ENCODE results near the gene SORCS1. TPM values are rescaled to one million over a fixed set of nuclear protein-coding genes. Genes with fewer than 3 reads are reported as not detected.

The SORCS1 gene
- total RNA-seq, 2 experiments from 2014 or later, result not detected

- Mint-ChIP-seq H3K9me3 (ENCODE audit: insufficient read depth) (peaks cover 6% of the 10 kb centered on the region), H3K4me3 (no peak overlapping the region), H3K4me1 (ENCODE audit: low read depth) (no peaks in the 10 kb centered on the region), H3K27me3 (ENCODE audit: low read depth) (no peaks in the 10 kb centered on the region), H3K36me3 (ENCODE audit: low read depth) (no peaks in the 10 kb centered on the region), H3K27ac (no peak overlapping the region)
- POLR2A ChIA-PET, result no interaction called here
- CTCF ChIA-PET, result no interaction called here
- ATAC-seq (no peak), DNase-seq (no peak)
Measured at GRCh38 chr10:106789623-106790022, 374.9 kb downstream of the SORCS1 start.

- H3K27ac Mint-ChIP-seq, result no peak overlapping the region
- CTCF ChIA-PET, result no interaction called here
- H3K4me1 Mint-ChIP-seq (ENCODE audit: low read depth), result no peaks in the 10 kb centered on the region
- no peaks in the 10 kb centered on the region for H3K36me3 Mint-ChIP-seq (ENCODE audit: low read depth)
- no peaks in the 10 kb centered on the region for H3K27me3 Mint-ChIP-seq (ENCODE audit: low read depth)
- peaks cover 6% of the 10 kb centered on the region for H3K9me3 Mint-ChIP-seq (ENCODE audit: insufficient read depth)
- H3K4me3 Mint-ChIP-seq, result no peak overlapping the region
- DNase-seq, result no peak
- POLR2A ChIA-PET, result no interaction called here
- ATAC-seq, result no peak
Measured at GRCh38 chr10:106788982-106789381, 375.5 kb downstream of the SORCS1 start.

GRCh38 chr10:106785528-106785927 is 379.0 kb downstream of the SORCS1 start:
- H3K4me1 Mint-ChIP-seq (ENCODE audit: low read depth), result no peaks in the 10 kb centered on the region
- H3K27ac Mint-ChIP-seq, result no peak overlapping the region
- DNase-seq, result no peak
- H3K4me3 Mint-ChIP-seq, result no peak overlapping the region
- no peaks in the 10 kb centered on the region for H3K36me3 Mint-ChIP-seq (ENCODE audit: low read depth)
- ChIA-PET CTCF (no interaction called here), POLR2A (no interaction called here)
- ATAC-seq, result no peak
- H3K27me3 Mint-ChIP-seq (ENCODE audit: low read depth), result no peaks in the 10 kb centered on the region
- H3K9me3 Mint-ChIP-seq (ENCODE audit: insufficient read depth), result peaks cover 6% of the 10 kb centered on the region

- no peak overlapping the region for H3K27ac Mint-ChIP-seq
- H3K9me3 Mint-ChIP-seq (ENCODE audit: insufficient read depth), result no peaks in the 10 kb centered on the region
- H3K36me3 Mint-ChIP-seq (ENCODE audit: low read depth), result no peaks in the 10 kb centered on the region
- POLR2A ChIA-PET, result no interaction called here
- H3K4me1 Mint-ChIP-seq (ENCODE audit: low read depth), result no peaks in the 10 kb centered on the region
- H3K4me3 Mint-ChIP-seq, result no peak overlapping the region
- CTCF ChIA-PET, result no interaction called here
- DNase-seq (no peak), ATAC-seq (no peak)
- no peaks in the 10 kb centered on the region for H3K27me3 Mint-ChIP-seq (ENCODE audit: low read depth)
Measured at GRCh38 chr10:106780632-106781031, 383.9 kb downstream of the SORCS1 start.

- Mint-ChIP-seq H3K27me3 (ENCODE audit: low read depth) (no peaks in the 10 kb centered on the region), H3K36me3 (ENCODE audit: low read depth) (no peaks in the 10 kb centered on the region), H3K4me3 (no peak overlapping the region), H3K9me3 (ENCODE audit: insufficient read depth) (no peaks in the 10 kb centered on the region), H3K4me1 (ENCODE audit: low read depth) (no peaks in the 10 kb centered on the region), H3K27ac (no peak overlapping the region)
- no peak for ATAC-seq
- DNase-seq, result no peak
- ChIA-PET POLR2A (no interaction called here), CTCF (no interaction called here)
Measured at GRCh38 chr10:106777841-106778240, 386.7 kb downstream of the SORCS1 start.

- no peaks in the 10 kb centered on the region for H3K9me3 Mint-ChIP-seq (ENCODE audit: insufficient read depth)
- H3K27ac Mint-ChIP-seq, result no peak overlapping the region
- ChIA-PET CTCF (no interaction called here), POLR2A (no interaction called here)
- ATAC-seq (no peak), DNase-seq (no peak)
- H3K4me3 Mint-ChIP-seq, result no peak overlapping the region
- H3K27me3 Mint-ChIP-seq (ENCODE audit: low read depth), result no peaks in the 10 kb centered on the region
- H3K4me1 Mint-ChIP-seq (ENCODE audit: low read depth), result no peaks in the 10 kb centered on the region
- no peaks in the 10 kb centered on the region for H3K36me3 Mint-ChIP-seq (ENCODE audit: low read depth)
Measured at GRCh38 chr10:106775127-106775526, 389.4 kb downstream of the SORCS1 start.

- CTCF ChIA-PET, result no interaction called here
Measured at GRCh38 chr10:106772957-106773356, 391.5 kb downstream of the SORCS1 start.

GRCh38 chr10:106771154-106771553 is 393.4 kb downstream of the SORCS1 start:
- H3K27ac Mint-ChIP-seq, result no peak overlapping the region
- H3K27me3 Mint-ChIP-seq (ENCODE audit: low read depth), result no peaks in the 10 kb centered on the region
- H3K4me3 Mint-ChIP-seq, result no peak overlapping the region
- no peaks in the 10 kb centered on the region for H3K9me3 Mint-ChIP-seq (ENCODE audit: insufficient read depth)
- no peaks in the 10 kb centered on the region for H3K36me3 Mint-ChIP-seq (ENCODE audit: low read depth)
- ATAC-seq (no peak), DNase-seq (no peak)
- no peaks in the 10 kb centered on the region for H3K4me1 Mint-ChIP-seq (ENCODE audit: low read depth)
- ChIA-PET CTCF (no interaction called here), POLR2A (no interaction called here)

More at GRCh38 chr10:106772957-106773356, 391.5 kb downstream of the SORCS1 start:
- Mint-ChIP-seq H3K27me3 (ENCODE audit: low read depth) (no peaks in the 10 kb centered on the region), H3K27ac (no peak overlapping the region), H3K9me3 (ENCODE audit: insufficient read depth) (no peaks in the 10 kb centered on the region), H3K4me3 (no peak overlapping the region), H3K36me3 (ENCODE audit: low read depth) (no peaks in the 10 kb centered on the region), H3K4me1 (ENCODE audit: low read depth) (no peaks in the 10 kb centered on the region)
- POLR2A ChIA-PET, result no interaction called here
- ATAC-seq (no peak), DNase-seq (no peak)

- ChIA-PET CTCF (no interaction called here), POLR2A (no interaction called here)
- Mint-ChIP-seq H3K9me3 (ENCODE audit: insufficient read depth) (no peaks in the 10 kb centered on the region), H3K4me1 (ENCODE audit: low read depth) (no peaks in the 10 kb centered on the region), H3K4me3 (no peak overlapping the region), H3K27me3 (ENCODE audit: low read depth) (no peaks in the 10 kb centered on the region), H3K27ac (no peak overlapping the region), H3K36me3 (ENCODE audit: low read depth) (no peaks in the 10 kb centered on the region)
- DNase-seq (no peak), ATAC-seq (no peak)
Measured at GRCh38 chr10:106768204-106768603, 396.3 kb downstream of the SORCS1 start.

GRCh38 chr10:106765928-106766327 is 398.6 kb downstream of the SORCS1 start:
- H3K27me3 Mint-ChIP-seq (ENCODE audit: low read depth), result no peaks in the 10 kb centered on the region
- H3K27ac Mint-ChIP-seq, result no peak overlapping the region
- ChIA-PET POLR2A (no interaction called here), CTCF (no interaction called here)
- ATAC-seq (no peak), DNase-seq (no peak)
- H3K4me3 Mint-ChIP-seq, result no peak overlapping the region
- no peaks in the 10 kb centered on the region for H3K4me1 Mint-ChIP-seq (ENCODE audit: low read depth)
- no peaks in the 10 kb centered on the region for H3K9me3 Mint-ChIP-seq (ENCODE audit: insufficient read depth)
- no peaks in the 10 kb centered on the region for H3K36me3 Mint-ChIP-seq (ENCODE audit: low read depth)

- Mint-ChIP-seq H3K27me3 (ENCODE audit: low read depth) (no peaks in the 10 kb centered on the region), H3K4me3 (no peak overlapping the region), H3K27ac (no peak overlapping the region), H3K4me1 (ENCODE audit: low read depth) (no peaks in the 10 kb centered on the region), H3K36me3 (ENCODE audit: low read depth) (no peaks in the 10 kb centered on the region), H3K9me3 (ENCODE audit: insufficient read depth) (no peaks in the 10 kb centered on the region)
- ChIA-PET POLR2A (no interaction called here), CTCF (no interaction called here)
- DNase-seq (no peak), ATAC-seq (no peak)
Measured at GRCh38 chr10:106765241-106765754, 399.2 kb downstream of the SORCS1 start.

GRCh38 chr10:106764360-106764759 is 400.1 kb downstream of the SORCS1 start:
- Mint-ChIP-seq H3K4me1 (ENCODE audit: low read depth) (no peaks in the 10 kb centered on the region), H3K4me3 (no peak overlapping the region), H3K27me3 (ENCODE audit: low read depth) (no peaks in the 10 kb centered on the region), H3K9me3 (ENCODE audit: insufficient read depth) (no peaks in the 10 kb centered on the region), H3K36me3 (ENCODE audit: low read depth) (no peaks in the 10 kb centered on the region), H3K27ac (no peak overlapping the region)
- CTCF ChIA-PET, result no interaction called here
- DNase-seq (no peak), ATAC-seq (no peak)
- POLR2A ChIA-PET, result no interaction called here

GRCh38 chr10:106761906-106762305 is 402.6 kb downstream of the SORCS1 start:
- CTCF ChIA-PET, result no interaction called here

More at GRCh38 chr10:106761906-106762305, 402.6 kb downstream of the SORCS1 start:
- Mint-ChIP-seq H3K9me3 (ENCODE audit: insufficient read depth) (no peaks in the 10 kb centered on the region), H3K4me3 (no peak overlapping the region), H3K36me3 (ENCODE audit: low read depth) (no peaks in the 10 kb centered on the region), H3K4me1 (ENCODE audit: low read depth) (no peaks in the 10 kb centered on the region), H3K27me3 (ENCODE audit: low read depth) (no peaks in the 10 kb centered on the region), H3K27ac (no peak overlapping the region)
- DNase-seq, result no peak
- POLR2A ChIA-PET, result no interaction called here
- ATAC-seq, result no peak

All from activated CD8-positive, alpha-beta T cell treated with anti-CD3 and anti-CD28 coated beads, Interleukin-2, amount 10 ng/mL, durations not matched to agents 7 days and 5 days (primary cell).